Measurements from ENCODE around the gene ZNF366. TPM values are rescaled to one million over a fixed set of nuclear protein-coding genes. Genes with fewer than 3 reads are reported as not detected.

Gene ZNF366
- total RNA-seq, 4 donors from 2014 or later = 2.6 to 14.7 (median 3.8) TPM

GRCh38 chr5:72407541-72407940 lies 99.7 kb downstream of the ZNF366 start:
- TF ChIP-seq CTCF (IDR thresholded peaks at IDR 0.05; ENCODE audit: low read depth) = no peak

- no peak for TF ChIP-seq CTCF (IDR thresholded peaks at IDR 0.05; ENCODE audit: low read depth)
Observed at GRCh38 chr5:72407078-72407477, 100.1 kb downstream of the ZNF366 start.

GRCh38 chr5:72402959-72403628 lies 104.1 kb downstream of the ZNF366 start:
- TF ChIP-seq CTCF (IDR thresholded peaks at IDR 0.05; ENCODE audit: low read depth) = no peak

GRCh38 chr5:72402381-72402890 lies 104.8 kb downstream of the ZNF366 start:
- no peak for TF ChIP-seq CTCF (IDR thresholded peaks at IDR 0.05; ENCODE audit: low read depth)

GRCh38 chr5:72400950-72401349 lies 106.3 kb downstream of the ZNF366 start:
- no peak for TF ChIP-seq CTCF (IDR thresholded peaks at IDR 0.05; ENCODE audit: low read depth)

- TF ChIP-seq CTCF (IDR thresholded peaks at IDR 0.05; ENCODE audit: low read depth) = no peak
Observed at GRCh38 chr5:72397836-72398235, 109.4 kb downstream of the ZNF366 start.

GRCh38 chr5:72394688-72395087 lies 112.5 kb downstream of the ZNF366 start:
- TF ChIP-seq CTCF (IDR thresholded peaks at IDR 0.05; ENCODE audit: low read depth) = no peak

All from subcutaneous adipose tissue (tissue), 4 donors.